ENCODE measurements around the gene FLYWCH1. TPM values are rescaled to one million over a fixed set of nuclear protein-coding genes. Genes with fewer than 3 reads are reported as not detected.
A peak's percentile ranks its signal among the peaks of the same experiment; 100 is the strongest.

FLYWCH1 gene
- total and polyA plus RNA-seq, 10 of the 15 experiments (the other 5 are each of a cell fraction or from before 2014, with no cell fraction given) = 0.47 to 33.8 (median 11.2) TPM

GRCh38 chr16:2882650-2883457, 28.9 kb upstream of the FLYWCH1 start, which contains the start of gene FLYWCH2 (continued):
- TF ChIP-seq SP1 (IDR thresholded peaks at IDR 0.05; ENCODE audit: low read depth, low read length) (peak; percentile 94), SPI1 (IDR thresholded peaks at IDR 0.05; ENCODE audit: borderline replicate concordance, insufficient read depth, low read depth, low read length) (no peak), CHD1 (IDR thresholded peaks at IDR 0.05; ENCODE audit: low read depth, low read length) (no peak), USF2 (IDR thresholded peaks at IDR 0.05; ENCODE audit: borderline replicate concordance, low read depth, low read length) (no peak; the same call in 1 of the 2 replicates)

- BruUV-seq (replicated peaks) = TSS peak; percentile 72
- no peak for DNase-seq (ENCODE audit: low read depth, low spot score)
- no peak for TF ChIP-seq RELB (IDR thresholded peaks at IDR 0.05; ENCODE audit: low read depth)
- TF ChIP-seq POLR2A (IDR thresholded peaks at IDR 0.05; ENCODE audit: low read depth, low read length) = no peak
- no peak for TF ChIP-seq CREB1 (IDR thresholded peaks at IDR 0.05; ENCODE audit: low read depth)
- TF ChIP-seq ZBTB11 (CRISPR knock-in tag; IDR thresholded peaks at IDR 0.05) = no peak
- TF ChIP-seq USF2 (IDR thresholded peaks at IDR 0.05; ENCODE audit: borderline replicate concordance, low read depth, low read length) = no peak
- TF ChIP-seq NKRF (conservative IDR thresholded peaks at IDR 0.05) = peak; percentile 16; the same call in 1 of the 2 replicates
- TF ChIP-seq RELA (IDR thresholded peaks at IDR 0.05; ENCODE audit: borderline replicate concordance, partially characterized antibody) = no peak
Observed at GRCh38 chr16:2883458-2883908, 28.2 kb upstream of the FLYWCH1 start.

More at GRCh38 chr16:2883458-2883908, 28.2 kb upstream of the FLYWCH1 start:
- Histone ChIP-seq H4K20me1 (ENCODE audit: control insufficient read depth, insufficient read depth) (no peaks in the 10 kb centered on the region), H3K9ac (ENCODE audit: control insufficient read depth, insufficient read depth, low read length) (peak overlapping the region; percentile 76), H2AFZ (ENCODE audit: control insufficient read depth, low read depth, low read length) (peak overlapping the region; percentile 99), H3K9me3 (replicated peaks; ENCODE audit: control insufficient read depth, insufficient read depth, low read length) (peaks cover 4% of the 10 kb centered on the region; the same call in 2 of the 3 replicates), H3K27ac (ENCODE audit: control insufficient read depth, insufficient read depth) (peak overlapping the region; percentile 68), H3K4me2 (ENCODE audit: control insufficient read depth, insufficient read depth) (peak overlapping the region; percentile 99), H3K4me1 (ENCODE audit: control insufficient read depth, insufficient read depth, low read length) (peaks cover 8% of the 10 kb centered on the region), H3K79me2 (ENCODE audit: control insufficient read depth, insufficient read depth, low read length) (no peaks in the 10 kb centered on the region), H3K36me3 (ENCODE audit: control insufficient read depth in 2 of 2, insufficient read depth in 2 of 2, low read length in 1 of 2) (no peaks in the 10 kb centered on the region), H3K27me3 (replicated peaks in 1 of 2; ENCODE audit: control insufficient read depth in 2 of 2, insufficient read depth in 2 of 2, low read length in 1 of 2) (no peaks in the 10 kb centered on the region), H3K4me3 (peak overlapping the region; percentile 90)
- ChIA-PET POLR2A (interaction anchor here (1.1 to 2.1 kb wide), 6 partner anchors 9 to 137 kb away, joined by 3 to 20 read pairs (median 6); partner anchors contain the start of gene TNFRSF12A), CTCF (interaction anchor here (0.9 to 2.1 kb wide), 10 partner anchors 9 to 44 kb away, joined by 3 to 12 read pairs (median 8); partner anchors contain the start of gene FLYWCH1), SMC1A (ENCODE audit: uncharacterized antibody, unreplicated experiment) (interaction anchor here (0.7 to 2.0 kb wide), 8 partner anchors 15 to 40 kb away, joined by 3 to 9 read pairs (median 4); partner anchors contain the start of gene FLYWCH1), RAD21 (ENCODE audit: unreplicated experiment) (interaction anchor here (0.9 to 2.1 kb wide), 13 partner anchors 9 to 72 kb away, joined by 3 to 19 read pairs (median 6); partner anchors contain the start of gene FLYWCH1)
- in situ Hi-C loops (cut with MboI) = no loop called here
- no peak for FAIRE-seq
- 2% methylated on average over 11 of the region's 31 CpGs for WGBS (ENCODE audit: insufficient coverage, insufficient replicate concordance, low lambda C conversion rate, missing lambda C conversion rate)
- ATAC-seq = no peak; the same call in 2 of the 3 replicates
- intact Hi-C loops (cut with micrococcal nuclease; ENCODE audit: unreplicated experiment) = loop anchor here (2.0 kb wide), 1 partner anchor 21 kb away; no protein-coding TSS in a partner anchor
